Renal pelvis (tissue), 4 donors: ENCODE results near the gene GPR108. TPM values are rescaled to one million over a fixed set of nuclear protein-coding genes. Genes with fewer than 3 reads are reported as not detected.
A peak's percentile ranks its signal among the peaks of the same experiment; 100 is the strongest.
"Not testable (repeated sequence)": the region's sequence is repeated elsewhere in the genome, so short reads cannot be mapped to it uniquely, and the experiment has no call there.

Source experiments
- DNase-seq: peaks from one replicate; pipeline ENCODE4 v3.0.0-alpha.2; 2013
- polyA plus RNA-seq, 3 donors: library from polyadenylated mRNA; unstranded; fragments of 120-200 nt; gene quantifications; one replicate each; pipeline ENCODE4 v1.2.1, GENCODE V29; 2013; ENCODE audit not compliant: insufficient read length in 3 of 3

GPR108 gene
- polyA plus RNA-seq, 3 donors = 67.3 to 90.0 (median 68.0) TPM

- DNase-seq = no peak
These were observed 29.1 kb upstream of the GPR108 start for GRCh38 chr19:6766357-6767080.

- peak; percentile 69 for DNase-seq
These were observed 28.5 kb upstream of the GPR108 start for GRCh38 chr19:6765738-6766356.

GRCh38 chr19:6762253-6762797 is 24.9 kb upstream of the GPR108 start:
- not testable (repeated sequence) for DNase-seq

- no peak for DNase-seq
These were observed 23.8 kb upstream of the GPR108 start for GRCh38 chr19:6761053-6761676.

- no peak for DNase-seq
These were observed 23.2 kb upstream of the GPR108 start for GRCh38 chr19:6760606-6761005.

- no peak for DNase-seq
These were observed 17.5 kb upstream of the GPR108 start for GRCh38 chr19:6754653-6755463.

GRCh38 chr19:6754136-6754535 is 16.8 kb upstream of the GPR108 start:
- DNase-seq = no peak

- DNase-seq = no peak
These were observed 16.0 kb upstream of the GPR108 start for GRCh38 chr19:6753178-6754031.

GRCh38 chr19:6752256-6753177 is 15.1 kb upstream of the GPR108 start:
- no peak for DNase-seq

GRCh38 chr19:6751189-6751588 is 13.8 kb upstream of the GPR108 start:
- DNase-seq = no peak

GRCh38 chr19:6750062-6750461 is 12.7 kb upstream of the GPR108 start:
- no peak for DNase-seq

GRCh38 chr19:6748543-6748942 is 11.2 kb upstream of the GPR108 start:
- not testable (repeated sequence) for DNase-seq

GRCh38 chr19:6745965-6746364 is 8.6 kb upstream of the GPR108 start:
- no peak for DNase-seq

GRCh38 chr19:6744381-6745301 is 7.3 kb upstream of the GPR108 start:
- DNase-seq = no peak

- DNase-seq = no peak
These were observed 6.5 kb upstream of the GPR108 start for GRCh38 chr19:6743714-6744380.

- DNase-seq = no peak
These were observed 5.7 kb upstream of the GPR108 start for GRCh38 chr19:6743066-6743465.

GRCh38 chr19:6740589-6741343 is 3.4 kb upstream of the GPR108 start:
- no peak for DNase-seq
